ENCODE data around the gene MYLIP. TPM values are rescaled to one million over a fixed set of nuclear protein-coding genes. Genes with fewer than 3 reads are reported as not detected.

MYLIP gene
- total and polyA plus RNA-seq, 12 donors, result 7.5 to 49.2 (median 28.8) TPM

DNA sequence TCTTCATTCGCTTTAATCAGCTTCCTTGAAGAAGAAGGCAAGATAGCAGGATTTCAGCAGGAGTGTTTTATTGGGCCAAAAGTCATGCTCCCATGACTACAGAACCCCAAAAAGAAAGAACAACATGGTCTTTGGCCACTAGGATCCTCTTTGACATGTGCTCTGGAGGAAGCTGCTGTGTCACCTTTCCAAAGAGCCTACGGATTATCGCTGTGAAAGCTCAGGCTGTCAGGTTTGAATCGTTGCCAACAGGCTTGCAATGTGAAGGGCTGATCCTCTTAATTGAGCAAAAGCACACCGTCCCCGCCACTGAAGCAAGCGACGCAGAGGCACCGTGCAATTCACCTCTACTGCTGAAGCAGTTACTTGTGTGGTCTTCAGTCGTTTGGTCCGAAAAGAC, 29.0 kb downstream of the MYLIP start:
- H3K9me3 ChIP-seq (replicated peaks in 1 of 3), result no peaks in the 10 kb centered on the region
- 71 to 80% (median 78%) methylated on average over 11 of the region's 11 CpGs for WGBS, 4 donors
- peak in 1 of 7 donors; percentile 62 for DNase-seq
- peaks cover 0 to 9% of the 10 kb centered on the region in 2 donors for H3K4me1 ChIP-seq (replicated peaks in 1 of 2)
- no peaks in the 10 kb centered on the region for H3K27me3 ChIP-seq
- no peak for TF ChIP-seq CTCF (IDR thresholded peaks at IDR 0.05)
- no peak for TF ChIP-seq POLR2A (IDR thresholded peaks at IDR 0.05)
- H3K4me3 ChIP-seq, result no peak overlapping the region
- intact Hi-C loops (cut with DNase I), result no loop called here
- no peak overlapping the region for H3K27ac ChIP-seq
- no peaks in the 10 kb centered on the region for H3K36me3 ChIP-seq (replicated peaks in 1 of 2)

DNA sequence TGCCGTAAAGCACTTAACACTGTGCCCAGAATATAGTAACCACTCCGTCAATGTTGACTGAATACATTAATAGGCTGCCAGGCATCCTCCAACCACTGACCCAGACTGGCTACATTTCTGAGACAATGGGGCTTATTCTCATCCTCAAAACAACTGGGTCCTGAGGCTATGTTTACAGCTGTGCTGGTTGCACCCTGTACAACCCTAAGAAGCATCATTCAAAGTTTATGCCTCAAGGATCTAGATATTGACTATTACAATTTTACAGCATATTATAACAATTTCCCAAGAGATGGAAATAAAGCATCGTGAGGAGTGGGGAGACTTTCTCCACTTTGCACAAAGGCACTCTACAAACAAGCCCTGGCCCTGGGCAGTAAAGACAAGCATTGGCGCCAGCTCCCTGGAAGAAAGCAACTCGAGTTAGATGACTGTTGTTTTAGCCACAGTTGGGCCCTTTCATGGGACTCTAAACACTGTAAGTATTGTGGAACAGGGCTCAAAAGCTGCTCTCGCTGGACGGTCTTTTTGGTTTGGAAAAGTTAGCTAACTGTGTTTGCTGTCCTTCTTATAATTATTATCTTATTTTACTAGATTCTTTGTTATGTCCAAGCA, 30.2 kb downstream of the MYLIP start:
- no peak overlapping the region for H3K4me3 ChIP-seq
- H3K4me1 ChIP-seq (replicated peaks in 1 of 2), result peaks cover 7 to 9% of the 10 kb centered on the region in 2 donors
- TF ChIP-seq POLR2A (IDR thresholded peaks at IDR 0.05) (no peak), CTCF (IDR thresholded peaks at IDR 0.05) (no peak)
- intact Hi-C loops (cut with DNase I), result no loop called here
- DNase-seq, result no peak
- no peaks in the 10 kb centered on the region for H3K27me3 ChIP-seq
- H3K9me3 ChIP-seq (replicated peaks in 1 of 3), result no peaks in the 10 kb centered on the region
- H3K27ac ChIP-seq, result no peak overlapping the region
- H3K36me3 ChIP-seq (replicated peaks in 1 of 2), result no peaks in the 10 kb centered on the region
- 79 to 89% (median 88%) methylated on average over 7 of the region's 7 CpGs for WGBS, 4 donors

GRCh38 chr6:16160794-16161193, 31.9 kb downstream of the MYLIP start:
- H3K27ac ChIP-seq, result no peak overlapping the region
- WGBS, 4 donors, result 93 to 97% (median 96%) methylated on average over 11 of the region's 11 CpGs
- H3K9me3 ChIP-seq (replicated peaks in 1 of 3), result no peaks in the 10 kb centered on the region
- TF ChIP-seq POLR2A (IDR thresholded peaks at IDR 0.05) (no peak), CTCF (IDR thresholded peaks at IDR 0.05) (no peak)
- DNase-seq, result no peak
- no peaks in the 10 kb centered on the region for H3K36me3 ChIP-seq (replicated peaks in 1 of 2)
- peaks cover 0 to 7% of the 10 kb centered on the region in 2 donors for H3K4me1 ChIP-seq (replicated peaks in 1 of 2)
- H3K4me3 ChIP-seq, result no peak overlapping the region
- intact Hi-C loops (cut with DNase I), result no loop called here
- H3K27me3 ChIP-seq, result no peaks in the 10 kb centered on the region

- Histone ChIP-seq H3K9me3 (replicated peaks in 1 of 3) (no peaks in the 10 kb centered on the region), H3K4me1 (replicated peaks in 1 of 2) (peaks cover 0 to 7% of the 10 kb centered on the region in 2 donors), H3K4me3 (no peak overlapping the region), H3K27me3 (no peaks in the 10 kb centered on the region), H3K36me3 (replicated peaks in 1 of 2) (no peaks in the 10 kb centered on the region), H3K27ac (no peak overlapping the region)
- TF ChIP-seq POLR2A (IDR thresholded peaks at IDR 0.05) (no peak), CTCF (IDR thresholded peaks at IDR 0.05) (no peak)
- 80 to 91% (median 89%) methylated on average over 2 of the region's 2 CpGs for WGBS, 4 donors
- DNase-seq, result no peak
- intact Hi-C loops (cut with DNase I), result no loop called here
Observed at GRCh38 chr6:16162003-16162402, 33.1 kb downstream of the MYLIP start.
